IPS DF 19.7 (cell line): ENCODE data around the gene NBR1.
"Not testable (repeated sequence)": the region's sequence is repeated elsewhere in the genome, so short reads cannot be mapped to it uniquely, and the experiment has no call there.

Experiments
- DNase-seq: peaks from one replicate; pipeline ENCODE4 v3.0.0-alpha.2; 2013; ENCODE audit warnings: low read depth, low spot score

The NBR1 gene

DNA sequence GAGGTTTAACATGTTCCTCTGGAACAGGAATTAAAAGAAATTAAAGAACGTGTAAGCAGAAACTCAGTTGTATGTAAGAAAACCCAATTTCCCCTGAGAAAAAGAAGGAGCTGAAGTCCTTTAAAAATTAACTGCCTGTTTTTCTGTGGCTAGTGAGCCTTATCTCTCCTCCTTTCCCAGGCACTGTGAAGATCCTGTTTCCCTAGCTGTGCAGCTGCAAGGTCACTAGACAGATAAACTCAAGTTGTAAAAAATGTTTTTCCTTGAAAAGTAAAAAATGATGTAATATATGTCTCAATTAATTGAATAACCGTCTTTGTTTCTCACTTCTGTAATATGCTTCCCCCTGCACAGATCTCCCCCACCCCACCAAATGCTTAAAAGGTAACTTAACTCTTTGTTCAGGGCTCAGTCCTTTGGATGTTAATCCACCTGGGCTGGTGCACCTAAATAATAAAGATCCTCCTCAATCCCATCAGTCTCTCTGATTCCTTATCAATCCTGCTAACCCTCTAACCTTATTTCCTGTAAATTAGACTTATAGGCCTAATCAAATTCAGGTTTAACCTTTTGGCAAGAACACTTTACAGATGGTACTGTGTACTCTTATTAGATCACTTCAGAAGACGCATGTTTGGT is 17.7 kb upstream of the NBR1 start:
- DNase-seq, result not testable (repeated sequence)

DNA sequence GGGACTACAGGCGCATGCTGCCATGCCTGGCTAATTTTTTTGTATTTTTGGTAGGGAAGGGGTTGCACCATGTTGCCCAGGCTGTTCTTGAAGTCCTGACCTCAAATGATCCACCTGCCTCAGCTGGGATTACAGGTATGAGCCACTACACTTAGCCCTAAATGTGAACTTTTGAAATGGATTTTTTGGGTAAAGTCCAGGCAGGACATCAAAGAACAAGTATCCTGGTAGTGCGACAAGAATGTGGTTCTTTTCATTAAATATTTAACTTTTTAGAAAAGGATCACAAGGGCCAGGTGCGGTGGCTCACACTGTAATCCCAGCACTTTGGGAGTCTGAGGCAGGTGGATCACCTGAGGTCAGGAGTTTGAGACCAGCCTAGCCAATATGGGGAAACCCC is 15.3 kb upstream of the NBR1 start:
- DNase-seq, result no peak

- DNase-seq, result not testable (repeated sequence)
Measured at GRCh38 chr17:43159232-43159631, 11.8 kb upstream of the NBR1 start.

DNA sequence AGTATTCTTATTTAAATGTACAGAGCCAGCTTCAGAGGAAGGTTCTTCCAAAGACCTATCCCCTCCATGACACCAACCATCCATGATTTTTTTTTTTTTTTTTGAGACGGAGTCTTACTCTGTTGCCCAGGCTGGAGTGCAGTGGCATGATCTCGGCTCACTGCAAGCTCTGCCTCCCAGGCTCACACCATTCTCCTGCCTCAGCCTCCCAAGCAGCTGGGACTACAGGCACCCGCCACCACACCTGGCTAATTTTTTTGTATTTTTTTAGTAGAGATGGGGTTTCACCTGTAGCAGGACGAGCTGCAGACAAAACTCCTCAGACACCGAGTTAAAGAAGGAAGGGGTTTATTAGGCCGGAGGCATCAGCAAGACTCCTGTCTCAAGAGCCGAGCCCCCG is 11.1 kb upstream of the NBR1 start:
- DNase-seq, result not testable (repeated sequence)

GRCh38 chr17:43165971-43166370 is 5.0 kb upstream of the NBR1 start:
- not testable (repeated sequence) for DNase-seq

DNA sequence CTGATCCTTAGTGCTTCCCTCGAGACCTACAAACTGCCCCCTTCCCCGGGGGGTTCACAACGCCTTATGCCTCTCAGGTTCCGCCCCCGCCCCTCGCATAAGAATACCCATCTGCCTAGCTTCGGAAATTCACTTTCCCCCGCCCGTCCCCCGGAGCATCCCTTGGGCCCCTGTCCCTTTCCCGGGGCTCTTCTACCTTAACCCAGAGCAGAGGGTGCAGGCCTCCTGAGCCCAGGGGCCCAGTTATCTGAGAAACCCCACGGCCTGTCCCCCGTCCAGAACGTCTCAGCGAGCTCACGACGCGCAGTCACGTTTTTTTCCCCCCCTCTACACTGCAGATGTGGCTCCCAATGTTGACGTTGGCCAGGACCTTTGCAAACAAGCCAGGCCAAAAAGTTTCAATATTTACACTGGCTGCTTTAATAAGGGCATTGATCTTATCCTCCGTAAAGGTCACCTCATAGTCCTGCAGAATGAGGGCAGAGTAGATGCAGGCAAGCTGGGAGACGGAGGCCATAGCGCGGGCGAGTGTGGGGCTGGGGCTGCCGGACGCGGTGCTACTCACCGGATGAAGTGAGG is 1.4 kb upstream of the NBR1 start:
- no peak for DNase-seq

DNA sequence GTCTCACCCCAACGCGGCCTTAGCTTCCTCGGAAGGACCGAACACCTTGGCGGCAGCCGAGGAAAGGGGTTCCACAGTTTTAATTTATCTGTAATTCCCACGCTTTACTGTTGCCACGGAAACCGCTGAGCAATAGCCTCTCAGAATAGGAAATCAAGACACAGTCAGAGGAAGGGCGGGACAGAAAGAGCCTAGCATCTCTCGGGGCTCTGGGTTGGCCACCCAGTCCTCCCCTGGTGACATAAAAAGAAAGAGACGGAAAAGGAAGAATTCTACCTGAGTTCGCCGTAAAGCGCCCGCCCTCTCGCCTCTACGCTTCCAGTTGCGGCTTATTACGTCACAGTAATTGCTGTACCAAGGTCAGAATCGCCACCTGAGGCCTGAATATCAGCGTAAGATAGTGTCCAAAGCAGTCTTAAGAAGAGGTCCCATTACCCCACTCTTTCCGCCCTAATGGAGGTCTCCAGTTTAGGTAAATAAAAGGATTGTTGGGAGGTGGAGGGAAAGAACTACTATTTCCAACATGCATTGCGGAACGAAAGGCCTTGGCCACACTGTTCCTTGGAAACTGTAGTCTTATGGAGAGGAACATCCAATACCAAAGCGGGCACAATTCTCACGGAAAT is 761 bp upstream of the NBR1 start:
- peak; percentile 90 for DNase-seq

- DNase-seq, result no peak
Measured at GRCh38 chr17:43171586-43172487, 823 bp downstream of the NBR1 start.

DNA sequence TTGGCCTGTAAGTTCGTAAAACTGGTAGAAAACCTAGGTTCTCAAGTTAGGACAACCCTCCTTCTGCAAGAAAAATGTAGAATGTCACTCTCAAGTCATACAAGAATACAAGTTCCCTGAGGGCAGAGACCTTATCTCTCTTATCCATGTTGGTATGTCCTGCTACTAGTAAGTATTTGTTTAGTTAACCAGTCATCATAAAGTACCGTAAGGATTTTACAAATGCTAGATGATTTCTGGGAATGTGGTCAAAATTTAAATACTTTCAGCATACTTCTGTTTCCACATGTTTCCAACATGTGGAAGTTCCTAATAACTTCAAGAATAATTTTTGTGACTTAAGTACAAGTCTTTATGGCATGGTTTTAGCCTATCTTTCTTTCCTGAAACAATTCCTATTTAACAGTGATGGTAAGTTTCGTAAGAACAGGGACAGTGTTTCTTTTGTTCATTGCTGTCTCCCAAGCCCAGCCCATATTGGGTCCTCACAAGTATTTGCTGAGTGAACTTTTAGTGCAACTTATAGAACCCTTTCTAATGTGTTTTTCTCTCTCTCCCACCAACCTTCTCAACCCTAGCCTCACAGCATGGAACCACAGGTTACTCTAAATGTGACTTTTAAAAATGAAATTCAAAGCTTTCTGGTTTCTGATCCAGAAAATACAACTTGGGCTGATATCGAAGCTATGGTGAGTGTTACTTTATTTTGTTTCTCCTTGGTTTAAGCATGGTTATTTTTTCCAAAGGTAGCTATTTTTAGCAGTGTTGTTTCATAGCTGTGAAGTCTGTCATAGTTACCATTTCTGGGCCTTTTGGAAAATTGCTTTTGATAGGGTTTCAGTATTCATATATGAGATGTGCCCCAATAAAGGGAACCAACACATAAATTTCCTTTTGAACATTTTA is 4.5 kb downstream of the NBR1 start:
- no peak for DNase-seq

- no peak for DNase-seq
Measured at GRCh38 chr17:43176119-43176570, 5.1 kb downstream of the NBR1 start.

DNA sequence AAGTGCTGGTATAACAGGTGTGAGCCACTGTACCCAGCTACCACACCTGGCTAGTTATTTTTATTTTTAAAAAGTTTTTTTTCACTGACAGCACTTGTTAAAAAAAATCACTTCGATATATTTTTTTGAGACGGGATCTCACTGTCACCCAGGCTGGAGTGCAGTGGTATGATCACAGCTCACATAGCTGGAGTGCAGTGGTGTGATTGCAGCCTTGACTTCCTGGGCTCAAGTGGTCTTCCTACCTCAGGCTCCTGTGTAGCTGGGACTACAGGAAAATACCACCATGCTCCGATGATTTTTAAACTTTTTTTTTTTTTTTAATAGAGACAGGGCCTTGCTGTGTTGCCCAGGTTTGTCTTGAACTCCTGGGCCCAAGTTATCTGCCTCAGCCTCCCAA is 12.9 kb downstream of the NBR1 start:
- DNase-seq, result no peak

DNA sequence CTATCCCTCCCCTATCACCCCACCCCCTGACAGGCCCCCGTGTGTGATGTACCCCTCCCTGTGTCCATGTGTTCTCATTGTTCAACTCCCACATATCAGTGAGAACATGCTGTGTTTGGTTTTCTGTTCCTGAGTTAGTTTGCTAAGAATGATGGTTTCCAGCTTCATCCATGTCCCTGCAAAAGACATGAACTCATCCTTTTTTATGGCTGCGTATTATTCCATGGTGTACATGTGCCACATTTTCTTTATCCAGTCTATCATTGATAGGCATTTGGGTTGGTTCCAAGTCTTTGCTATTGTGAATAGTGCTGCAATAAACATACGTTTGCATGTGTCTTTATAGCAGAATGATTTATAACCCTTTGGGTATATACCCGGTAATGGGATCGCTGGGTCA is 15.6 kb downstream of the NBR1 start:
- not testable (repeated sequence) for DNase-seq

GRCh38 chr17:43193251-43193650 is 22.2 kb downstream of the NBR1 start:
- DNase-seq, result no peak

GRCh38 chr17:43199633-43200032 is 28.6 kb downstream of the NBR1 start:
- DNase-seq, result no peak

DNA sequence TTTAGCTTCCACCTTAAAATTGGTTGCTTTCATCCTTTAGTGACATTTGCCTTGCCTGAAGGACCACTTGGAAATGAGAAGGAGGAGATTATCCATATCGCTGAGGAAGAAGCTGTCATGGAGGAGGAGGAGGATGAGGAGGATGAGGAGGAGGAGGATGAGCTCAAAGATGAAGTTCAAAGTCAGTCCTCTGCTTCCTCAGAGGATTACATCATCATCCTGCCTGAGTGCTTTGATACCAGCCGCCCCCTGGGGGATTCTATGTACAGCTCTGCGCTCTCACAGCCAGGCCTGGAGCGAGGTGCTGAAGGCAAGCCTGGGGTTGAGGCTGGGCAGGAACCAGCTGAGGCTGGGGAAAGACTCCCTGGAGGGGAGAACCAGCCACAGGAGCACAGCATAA is 29.1 kb downstream of the NBR1 start:
- DNase-seq, result no peak

DNA sequence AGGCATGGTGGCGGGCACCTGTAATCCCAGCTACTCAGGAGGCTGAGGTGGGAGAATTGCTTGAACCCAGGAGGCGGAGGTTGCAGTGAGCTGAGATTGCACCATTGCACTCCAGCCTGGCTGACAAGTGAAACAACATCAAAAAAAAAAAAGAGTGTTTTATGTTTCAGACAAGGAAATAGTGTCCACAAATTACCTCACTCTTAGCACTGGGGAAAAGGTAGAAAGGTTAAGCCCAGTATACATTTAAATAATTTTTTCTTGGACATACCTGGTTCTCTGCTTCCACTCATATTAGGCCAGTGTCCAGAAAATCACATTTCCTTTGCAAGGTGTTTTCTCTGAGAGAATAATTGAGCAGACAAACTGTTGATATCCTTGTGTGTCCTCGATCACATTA is 32.0 kb downstream of the NBR1 start:
- DNase-seq, result not testable (repeated sequence)

DNA sequence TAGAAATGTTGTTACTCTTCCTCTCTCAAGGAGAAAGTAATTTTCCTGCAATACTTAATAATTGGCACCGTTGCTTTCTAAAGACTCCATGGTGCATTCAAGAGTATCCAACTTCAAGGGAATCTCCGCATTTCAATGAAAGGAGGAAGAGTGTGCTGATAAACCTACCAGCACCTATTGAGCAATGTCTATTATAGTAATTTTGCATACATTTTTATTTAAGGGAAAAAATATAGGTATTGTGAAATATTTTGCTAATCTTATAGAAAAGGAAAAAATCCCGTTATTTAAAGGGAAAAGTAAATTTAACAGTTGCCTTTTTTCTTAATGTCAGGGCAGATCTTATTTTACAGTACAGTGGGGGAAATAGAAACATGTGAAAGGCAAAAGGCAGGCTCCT is 39.6 kb downstream of the NBR1 start:
- no peak for DNase-seq

- DNase-seq, result no peak
Measured at GRCh38 chr17:43211123-43211479, 40.1 kb downstream of the NBR1 start.

DNA sequence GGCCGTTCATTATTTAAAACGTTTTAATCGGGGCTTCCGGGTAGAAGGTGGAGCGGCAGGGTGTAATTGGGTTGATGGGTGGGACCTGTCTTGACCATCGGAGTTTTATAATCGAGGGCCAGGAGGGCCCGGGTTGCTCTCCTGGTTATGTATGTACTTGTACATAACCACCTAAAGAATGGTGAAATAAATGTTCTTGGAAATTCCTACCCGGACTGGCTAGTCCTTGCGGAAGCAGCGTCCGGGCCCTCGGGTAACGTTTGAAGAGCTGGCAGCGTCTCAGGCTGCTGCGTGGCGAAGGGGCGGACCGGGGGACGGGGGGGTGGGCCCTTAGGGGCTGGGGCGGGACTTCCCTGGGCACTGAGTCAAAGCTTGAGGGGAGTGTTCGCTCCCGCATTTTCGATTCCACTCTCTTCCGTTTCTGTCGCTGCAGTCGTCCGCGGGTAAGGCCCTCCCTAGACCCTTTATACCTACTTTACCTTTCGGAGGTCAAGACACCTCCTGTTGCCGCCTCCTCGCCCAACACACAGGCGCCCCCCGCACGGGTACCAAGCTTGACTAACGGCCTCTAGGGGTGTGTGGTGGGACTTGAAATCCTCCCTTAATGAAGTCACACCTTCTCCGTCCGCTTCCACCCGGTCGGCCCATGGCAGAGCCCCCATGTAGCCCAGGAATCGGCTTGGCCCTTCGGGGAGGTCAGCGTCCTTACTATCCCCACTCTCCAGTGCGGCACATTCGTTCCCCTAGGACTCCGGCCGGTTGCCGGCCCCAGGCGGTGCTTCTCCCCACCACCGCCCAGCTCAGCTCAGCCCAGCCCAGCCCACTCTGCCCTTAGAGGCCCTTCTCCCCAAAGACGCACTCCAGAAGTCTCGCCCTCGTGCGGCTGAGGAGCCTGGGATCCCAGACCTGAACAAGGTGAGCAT is 40.7 kb downstream of the NBR1 start, which contains the start of gene TMEM106A:
Gene TMEM106A (plus strand): TSS at position 396 of the 923 bp plus-strand sequence. CDS start 1,167 bp downstream, outside the sequence.
- DNase-seq, result peak; percentile 59
